ENCODE data around the gene BPIFB2.

BPIFB2 gene

GRCh38 chr20:33027769-33028751, 20.6 kb downstream of the BPIFB2 start:
- Histone ChIP-seq H3K27me3 (ENCODE audit: low read depth, low read length) (no peaks in the 10 kb centered on the region), H3K9me3 (ENCODE audit: control insufficient read depth in 1 of 2, low read length in 2 of 2) (peaks cover 0 to 4% of the 10 kb centered on the region in 2 donors), H3K27ac (ENCODE audit: low read length) (no peak overlapping the region), H3K4me3 (ENCODE audit: low read depth in 1 of 2, low read length in 2 of 2) (no peak overlapping the region), H3K4me1 (ENCODE audit: control insufficient read depth in 1 of 2, insufficient read depth in 2 of 2, low read length in 2 of 2) (no peaks in the 10 kb centered on the region), H3K36me3 (ENCODE audit: control insufficient read depth in 1 of 2, insufficient read depth in 2 of 2, low read length in 2 of 2) (no peaks in the 10 kb centered on the region)

- Histone ChIP-seq H3K27me3 (ENCODE audit: low read depth, low read length) (no peaks in the 10 kb centered on the region), H3K27ac (ENCODE audit: low read length) (no peak overlapping the region), H3K4me3 (ENCODE audit: low read depth in 1 of 2, low read length in 2 of 2) (no peak overlapping the region), H3K9me3 (ENCODE audit: control insufficient read depth in 1 of 2, low read length in 2 of 2) (peaks cover 0 to 8% of the 10 kb centered on the region in 2 donors), H3K36me3 (ENCODE audit: control insufficient read depth in 1 of 2, insufficient read depth in 2 of 2, low read length in 2 of 2) (no peaks in the 10 kb centered on the region), H3K4me1 (ENCODE audit: control insufficient read depth in 1 of 2, insufficient read depth in 2 of 2, low read length in 2 of 2) (no peaks in the 10 kb centered on the region)
These were observed 21.4 kb downstream of the BPIFB2 start for GRCh38 chr20:33028875-33029274.

GRCh38 chr20:33030076-33030475, 22.6 kb downstream of the BPIFB2 start:
- Histone ChIP-seq H3K9me3 (ENCODE audit: control insufficient read depth in 1 of 2, low read length in 2 of 2) (peaks cover 0 to 8% of the 10 kb centered on the region in 2 donors), H3K4me3 (ENCODE audit: low read depth in 1 of 2, low read length in 2 of 2) (no peak overlapping the region), H3K27me3 (ENCODE audit: low read depth, low read length) (no peaks in the 10 kb centered on the region), H3K4me1 (ENCODE audit: control insufficient read depth in 1 of 2, insufficient read depth in 2 of 2, low read length in 2 of 2) (no peaks in the 10 kb centered on the region), H3K36me3 (ENCODE audit: control insufficient read depth in 1 of 2, insufficient read depth in 2 of 2, low read length in 2 of 2) (no peaks in the 10 kb centered on the region), H3K27ac (ENCODE audit: low read length) (no peak overlapping the region)

- H3K27me3 ChIP-seq (ENCODE audit: low read depth, low read length): no peaks in the 10 kb centered on the region
- no peak overlapping the region for H3K4me3 ChIP-seq (ENCODE audit: low read depth in 1 of 2, low read length in 2 of 2)
- peaks cover 0 to 8% of the 10 kb centered on the region in 2 donors for H3K9me3 ChIP-seq (ENCODE audit: control insufficient read depth in 1 of 2, low read length in 2 of 2)
- no peaks in the 10 kb centered on the region for H3K4me1 ChIP-seq (ENCODE audit: control insufficient read depth in 1 of 2, insufficient read depth in 2 of 2, low read length in 2 of 2)
- no peaks in the 10 kb centered on the region for H3K36me3 ChIP-seq (ENCODE audit: control insufficient read depth in 1 of 2, insufficient read depth in 2 of 2, low read length in 2 of 2)
- no peak overlapping the region for H3K27ac ChIP-seq (ENCODE audit: low read length)
These were observed 23.1 kb downstream of the BPIFB2 start for GRCh38 chr20:33030569-33030968.

DNA sequence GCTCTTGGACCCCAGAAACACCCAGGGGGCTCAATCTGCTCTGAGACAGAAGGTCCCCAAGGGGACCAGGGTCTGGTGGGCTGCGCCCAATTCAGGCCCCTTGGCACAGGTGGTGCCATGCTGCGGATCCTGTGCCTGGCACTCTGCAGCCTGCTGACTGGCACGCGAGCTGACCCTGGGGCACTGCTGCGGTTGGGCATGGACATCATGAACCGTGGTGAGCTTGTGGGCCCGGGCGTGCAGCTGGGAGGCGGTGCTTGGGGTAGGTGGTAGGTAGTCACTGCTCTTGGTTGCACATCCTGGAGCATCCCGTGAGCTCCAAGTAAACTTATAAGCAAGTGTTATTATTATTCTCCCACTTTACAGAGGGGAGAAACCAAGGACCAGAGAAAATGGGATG, 24.0 kb downstream of the BPIFB2 start, which contains the start of gene BPIFB6:
Gene BPIFB6, plus strand, starts transcription at position 118 of the 400 bp plus-strand sequence. Its CDS starts 0 bp downstream, at position 118.
- no peak within 1 kb of the TSS for H3K4me3 ChIP-seq (ENCODE audit: low read depth in 1 of 2, low read length in 2 of 2)

GRCh38 chr20:33032555-33032954, 25.1 kb downstream of the BPIFB2 start:
- Histone ChIP-seq H3K36me3 (ENCODE audit: control insufficient read depth in 1 of 2, insufficient read depth in 2 of 2, low read length in 2 of 2) (no peaks in the 10 kb centered on the region), H3K9me3 (ENCODE audit: control insufficient read depth in 1 of 2, low read length in 2 of 2) (peaks cover 0 to 8% of the 10 kb centered on the region in 2 donors)

More for the DNA sequence above, 24.0 kb downstream of the BPIFB2 start, which contains the start of gene BPIFB6:
- H3K27ac ChIP-seq (ENCODE audit: low read length): no peak within 1 kb of the TSS
- peaks cover 0 to 8% of the 10 kb centered on the region in 2 donors for H3K9me3 ChIP-seq (ENCODE audit: control insufficient read depth in 1 of 2, low read length in 2 of 2)
- no peaks in the 10 kb centered on the region for H3K4me1 ChIP-seq (ENCODE audit: control insufficient read depth in 1 of 2, insufficient read depth in 2 of 2, low read length in 2 of 2)
- no peaks in the 10 kb centered on the region for H3K36me3 ChIP-seq (ENCODE audit: control insufficient read depth in 1 of 2, insufficient read depth in 2 of 2, low read length in 2 of 2)
- no peaks in the 10 kb centered on the region for H3K27me3 ChIP-seq (ENCODE audit: low read depth, low read length)

DNA sequence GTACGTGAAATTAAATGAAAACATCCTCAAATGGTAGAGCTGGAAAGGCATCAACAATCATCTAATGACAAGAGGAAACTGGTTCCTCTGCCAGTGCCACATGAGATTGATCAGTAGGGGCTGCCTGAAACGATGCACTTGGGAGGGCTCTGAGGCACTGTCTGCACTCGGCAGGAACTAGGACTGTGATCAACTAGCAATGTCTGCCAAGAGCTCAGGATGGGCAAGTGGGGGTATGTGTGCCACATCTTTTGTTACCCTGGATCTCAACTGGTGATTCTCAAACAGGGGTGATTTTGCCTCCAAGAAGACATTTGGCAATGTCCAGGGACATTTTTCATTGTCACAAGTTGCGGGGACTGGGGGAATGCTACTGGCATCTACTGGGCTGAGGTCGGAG, 25.9 kb downstream of the BPIFB2 start:
- no peak overlapping the region for H3K27ac ChIP-seq (ENCODE audit: low read length)
- no peak overlapping the region for H3K4me3 ChIP-seq (ENCODE audit: low read depth in 1 of 2, low read length in 2 of 2)
- H3K27me3 ChIP-seq (ENCODE audit: low read depth, low read length): no peaks in the 10 kb centered on the region
- H3K36me3 ChIP-seq (ENCODE audit: control insufficient read depth in 1 of 2, insufficient read depth in 2 of 2, low read length in 2 of 2): no peaks in the 10 kb centered on the region
- peaks cover 0 to 8% of the 10 kb centered on the region in 2 donors for H3K9me3 ChIP-seq (ENCODE audit: control insufficient read depth in 1 of 2, low read length in 2 of 2)
- H3K4me1 ChIP-seq (ENCODE audit: control insufficient read depth in 1 of 2, insufficient read depth in 2 of 2, low read length in 2 of 2): no peaks in the 10 kb centered on the region

More at GRCh38 chr20:33032555-33032954, 25.1 kb downstream of the BPIFB2 start:
- H3K4me1 ChIP-seq (ENCODE audit: control insufficient read depth in 1 of 2, insufficient read depth in 2 of 2, low read length in 2 of 2): no peaks in the 10 kb centered on the region
- no peak overlapping the region for H3K4me3 ChIP-seq (ENCODE audit: low read depth in 1 of 2, low read length in 2 of 2)
- H3K27ac ChIP-seq (ENCODE audit: low read length): no peak overlapping the region
- no peaks in the 10 kb centered on the region for H3K27me3 ChIP-seq (ENCODE audit: low read depth, low read length)

DNA sequence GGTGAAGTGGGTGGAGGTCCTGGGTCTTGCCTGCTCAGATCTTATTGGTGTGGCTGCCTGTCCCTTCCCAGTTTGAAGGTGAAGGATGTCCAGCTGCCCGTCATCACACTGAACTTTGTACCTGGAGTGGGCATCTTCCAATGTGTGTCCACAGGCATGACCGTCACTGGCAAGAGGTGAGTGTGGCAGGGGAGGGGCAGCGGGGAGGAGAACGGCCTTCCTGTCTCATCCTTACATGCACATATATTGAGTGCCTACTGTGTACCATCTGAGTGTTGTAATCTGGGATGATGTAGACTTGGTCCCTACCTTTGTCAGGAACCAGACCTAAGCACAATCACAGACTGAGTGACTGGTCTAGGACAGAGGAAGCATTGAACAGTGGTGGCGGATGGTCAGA, 26.6 kb downstream of the BPIFB2 start:
- H3K4me3 ChIP-seq (ENCODE audit: low read depth in 1 of 2, low read length in 2 of 2): no peak overlapping the region
- H3K27ac ChIP-seq (ENCODE audit: low read length): no peak overlapping the region
- no peaks in the 10 kb centered on the region for H3K36me3 ChIP-seq (ENCODE audit: control insufficient read depth in 1 of 2, insufficient read depth in 2 of 2, low read length in 2 of 2)
- H3K27me3 ChIP-seq (ENCODE audit: low read depth, low read length): no peaks in the 10 kb centered on the region
- H3K4me1 ChIP-seq (ENCODE audit: control insufficient read depth in 1 of 2, insufficient read depth in 2 of 2, low read length in 2 of 2): no peaks in the 10 kb centered on the region
- H3K9me3 ChIP-seq (ENCODE audit: control insufficient read depth in 1 of 2, low read length in 2 of 2): peaks cover 0 to 8% of the 10 kb centered on the region in 2 donors

DNA sequence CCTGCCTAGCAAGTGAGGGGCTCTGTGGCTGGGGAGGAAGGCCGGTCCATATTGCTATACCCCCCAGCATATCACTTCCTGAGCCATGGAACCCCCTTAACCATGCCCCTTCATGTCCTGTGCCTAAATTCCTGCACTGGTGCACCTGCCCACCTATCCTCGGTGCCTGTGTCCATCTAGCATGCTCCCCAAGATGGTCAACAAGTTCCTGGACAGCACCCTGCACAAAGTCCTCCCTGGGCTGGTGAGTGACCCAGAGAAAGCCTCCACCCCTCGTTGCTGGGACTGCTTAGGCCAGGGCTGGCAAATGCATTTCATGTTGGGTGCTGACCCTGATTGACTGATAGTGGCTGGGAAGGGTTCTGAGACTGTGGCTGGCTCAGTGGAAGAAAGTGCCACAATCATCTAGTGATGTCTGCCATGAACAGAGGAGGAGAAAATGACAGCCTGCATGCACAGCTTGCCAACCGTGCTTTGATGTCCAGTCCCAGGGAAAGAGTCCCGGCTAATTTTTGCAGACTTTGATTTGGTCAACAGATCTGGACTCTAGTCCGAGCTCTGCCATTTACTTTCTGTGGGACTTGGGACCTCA, 27.5 kb downstream of the BPIFB2 start:
- H3K27me3 ChIP-seq (ENCODE audit: low read depth, low read length): no peaks in the 10 kb centered on the region
- no peaks in the 10 kb centered on the region for H3K4me1 ChIP-seq (ENCODE audit: control insufficient read depth in 1 of 2, insufficient read depth in 2 of 2, low read length in 2 of 2)
- peaks cover 0 to 8% of the 10 kb centered on the region in 2 donors for H3K9me3 ChIP-seq (ENCODE audit: control insufficient read depth in 1 of 2, low read length in 2 of 2)
- no peak overlapping the region for H3K4me3 ChIP-seq (ENCODE audit: low read depth in 1 of 2, low read length in 2 of 2)
- H3K36me3 ChIP-seq (ENCODE audit: control insufficient read depth in 1 of 2, insufficient read depth in 2 of 2, low read length in 2 of 2): no peaks in the 10 kb centered on the region
- H3K27ac ChIP-seq (ENCODE audit: low read length): no peak overlapping the region

GRCh38 chr20:33037456-33037855, 30.0 kb downstream of the BPIFB2 start:
- H3K27me3 ChIP-seq (ENCODE audit: low read depth, low read length): no peaks in the 10 kb centered on the region
- H3K36me3 ChIP-seq (ENCODE audit: control insufficient read depth in 1 of 2, insufficient read depth in 2 of 2, low read length in 2 of 2): no peaks in the 10 kb centered on the region
- H3K9me3 ChIP-seq (ENCODE audit: control insufficient read depth in 1 of 2, low read length in 2 of 2): peaks cover 0 to 8% of the 10 kb centered on the region in 2 donors
- H3K27ac ChIP-seq (ENCODE audit: low read length): no peak overlapping the region
- H3K4me3 ChIP-seq (ENCODE audit: low read depth in 1 of 2, low read length in 2 of 2): no peak overlapping the region
- H3K4me1 ChIP-seq (ENCODE audit: control insufficient read depth in 1 of 2, insufficient read depth in 2 of 2, low read length in 2 of 2): no peaks in the 10 kb centered on the region

DNA sequence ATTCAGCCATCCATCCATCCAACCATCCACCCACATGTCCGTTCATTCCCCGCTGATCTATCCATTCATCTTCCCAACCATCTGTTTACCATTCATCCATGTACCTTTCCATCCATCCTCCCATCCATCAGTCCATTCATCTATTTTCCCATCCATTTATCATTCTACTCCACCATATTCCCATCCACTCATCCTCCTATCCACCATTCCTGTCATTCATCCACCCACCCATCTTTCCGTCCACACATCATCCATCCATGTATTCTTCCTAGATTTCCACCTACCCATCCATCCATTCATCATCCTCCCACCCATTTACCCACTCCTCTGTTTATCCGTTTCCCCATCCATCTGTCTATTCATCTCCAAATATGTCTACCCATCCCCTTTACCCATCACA, 30.7 kb downstream of the BPIFB2 start:
- Histone ChIP-seq H3K4me1 (ENCODE audit: control insufficient read depth in 1 of 2, insufficient read depth in 2 of 2, low read length in 2 of 2) (no peaks in the 10 kb centered on the region), H3K27ac (ENCODE audit: low read length) (no peak overlapping the region), H3K9me3 (ENCODE audit: control insufficient read depth in 1 of 2, low read length in 2 of 2) (peaks cover 0 to 2% of the 10 kb centered on the region in 2 donors), H3K4me3 (ENCODE audit: low read depth in 1 of 2, low read length in 2 of 2) (no peak overlapping the region), H3K27me3 (ENCODE audit: low read depth, low read length) (no peaks in the 10 kb centered on the region), H3K36me3 (ENCODE audit: control insufficient read depth in 1 of 2, insufficient read depth in 2 of 2, low read length in 2 of 2) (no peaks in the 10 kb centered on the region)

All from muscle layer of duodenum (tissue), 2 donors.